ENCODE results near the gene AKAP13.
"Not testable (repeated sequence)": the region's sequence is repeated elsewhere in the genome, so short reads cannot be mapped to it uniquely, and the experiment has no call there.

The AKAP13 gene

DNA sequence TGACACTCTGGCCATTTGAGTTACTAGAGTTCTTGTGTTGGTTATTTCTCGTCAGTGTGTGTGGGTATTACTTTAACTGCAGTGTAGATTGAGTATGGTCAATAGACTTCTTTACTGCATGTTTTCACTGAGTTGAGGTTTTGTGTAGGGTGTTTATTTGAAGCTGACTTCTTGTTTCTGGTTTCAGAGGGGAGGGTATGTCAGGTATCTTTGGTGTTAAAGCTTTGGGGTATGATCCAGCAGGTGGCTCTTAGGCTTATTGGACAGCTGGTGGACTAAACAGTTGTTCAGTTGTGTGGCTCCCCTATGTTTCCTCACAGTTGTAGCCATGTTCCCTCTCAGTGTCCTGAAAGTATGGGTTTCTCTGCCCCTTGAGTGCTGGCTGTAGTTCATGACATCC lies 72.0 kb downstream of the AKAP13 start:
- no peak for DNase-seq

GRCh38 chr15:85453144-85453872 lies 72.9 kb downstream of the AKAP13 start:
- DNase-seq, result no peak

GRCh38 chr15:85454403-85454802 lies 74.0 kb downstream of the AKAP13 start:
- no peak for DNase-seq

- DNase-seq, result no peak
Observed at GRCh38 chr15:85455891-85456290, 75.5 kb downstream of the AKAP13 start.

- DNase-seq, result no peak
Observed at GRCh38 chr15:85456798-85457197, 76.4 kb downstream of the AKAP13 start.

DNA sequence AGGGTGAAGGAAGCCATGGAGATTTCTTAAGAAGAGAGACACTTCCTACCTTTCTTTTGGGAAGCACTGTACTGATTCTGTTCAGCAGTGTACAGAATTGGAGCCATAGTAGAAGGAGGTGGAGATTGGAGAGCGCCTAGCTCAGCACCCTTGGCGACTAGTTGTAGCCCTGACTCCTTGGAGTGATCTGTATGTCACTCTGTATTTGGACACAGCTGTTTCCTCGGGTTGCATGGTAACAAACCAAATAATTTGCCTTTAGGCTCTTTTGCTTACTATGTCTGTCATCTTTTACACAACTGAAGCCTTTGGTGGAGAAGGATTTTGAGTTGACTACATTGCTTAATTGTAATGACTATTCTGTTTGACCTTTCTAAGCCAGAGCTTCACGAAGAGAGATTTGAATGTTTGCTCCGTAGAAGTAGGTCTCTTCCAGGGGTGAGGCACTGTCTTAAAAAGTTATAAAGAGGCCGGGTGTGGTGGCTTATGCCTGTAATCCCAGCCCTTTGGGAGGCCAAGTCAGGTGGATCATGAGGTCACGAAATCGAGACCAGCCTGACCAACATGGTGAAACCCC lies 77.1 kb downstream of the AKAP13 start:
- DNase-seq, result no peak

DNA sequence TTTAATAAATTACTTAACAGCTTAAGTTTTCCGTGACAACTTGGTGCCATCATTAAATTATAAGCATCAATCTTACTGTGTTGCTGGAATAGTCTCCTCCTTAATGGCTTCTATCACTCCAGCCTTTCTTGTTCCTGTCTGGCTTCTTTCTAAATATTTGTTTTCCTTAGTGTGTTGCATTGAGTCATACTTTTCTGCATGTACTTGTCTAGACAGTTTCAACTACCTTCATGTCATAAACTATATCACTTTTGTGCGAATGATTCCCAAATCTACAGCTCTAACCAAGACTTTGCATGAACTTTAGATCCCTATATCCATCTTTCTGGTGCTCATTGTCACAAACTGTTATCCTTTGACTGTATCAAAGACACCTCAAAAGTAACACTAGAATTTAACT lies 78.4 kb downstream of the AKAP13 start:
- DNase-seq, result no peak

- no peak for DNase-seq
Observed at GRCh38 chr15:85462029-85462428, 81.6 kb downstream of the AKAP13 start.

- no peak for DNase-seq
Observed at GRCh38 chr15:85463276-85463892, 83.0 kb downstream of the AKAP13 start.

GRCh38 chr15:85463976-85464375 lies 83.6 kb downstream of the AKAP13 start:
- no peak for DNase-seq

GRCh38 chr15:85464471-85464870 lies 84.1 kb downstream of the AKAP13 start:
- DNase-seq, result no peak

GRCh38 chr15:85470563-85471271 lies 90.3 kb downstream of the AKAP13 start:
- no peak for DNase-seq

GRCh38 chr15:85472349-85472748 lies 91.9 kb downstream of the AKAP13 start:
- DNase-seq, result no peak

- peak; percentile 71 for DNase-seq
Observed at GRCh38 chr15:85473455-85473854, 93.1 kb downstream of the AKAP13 start.

DNA sequence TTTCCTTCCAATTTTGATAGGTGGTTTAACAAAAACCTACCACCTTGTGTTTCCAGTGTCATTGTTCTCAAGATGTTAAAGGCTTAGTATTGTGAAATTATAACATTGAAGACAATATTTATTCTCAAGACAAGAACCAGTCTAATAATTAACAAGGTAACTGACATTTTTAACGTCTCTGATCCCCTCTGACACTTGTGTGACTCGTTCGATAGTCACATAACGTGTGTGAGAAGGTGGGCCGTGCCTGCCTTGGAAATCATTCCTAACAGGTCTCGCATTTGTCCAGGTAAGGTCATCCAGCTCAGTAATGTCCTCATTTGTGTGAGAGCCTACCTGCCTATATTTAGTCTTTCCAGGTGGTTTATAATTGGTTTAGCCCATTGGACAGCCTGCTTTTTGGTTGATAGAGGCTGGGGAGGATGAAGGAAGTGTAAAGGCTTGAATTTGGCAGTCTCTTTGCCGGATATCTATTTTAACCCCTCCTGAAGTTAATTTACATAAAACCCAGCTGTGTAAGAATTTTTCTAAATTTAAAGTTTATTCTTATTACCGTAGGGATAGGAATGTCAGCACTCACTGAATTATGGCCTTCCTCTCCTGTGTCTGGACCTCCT lies 94.4 kb downstream of the AKAP13 start:
- DNase-seq, result no peak

- no peak for DNase-seq
Observed at GRCh38 chr15:85475317-85475701, 94.9 kb downstream of the AKAP13 start.

DNA sequence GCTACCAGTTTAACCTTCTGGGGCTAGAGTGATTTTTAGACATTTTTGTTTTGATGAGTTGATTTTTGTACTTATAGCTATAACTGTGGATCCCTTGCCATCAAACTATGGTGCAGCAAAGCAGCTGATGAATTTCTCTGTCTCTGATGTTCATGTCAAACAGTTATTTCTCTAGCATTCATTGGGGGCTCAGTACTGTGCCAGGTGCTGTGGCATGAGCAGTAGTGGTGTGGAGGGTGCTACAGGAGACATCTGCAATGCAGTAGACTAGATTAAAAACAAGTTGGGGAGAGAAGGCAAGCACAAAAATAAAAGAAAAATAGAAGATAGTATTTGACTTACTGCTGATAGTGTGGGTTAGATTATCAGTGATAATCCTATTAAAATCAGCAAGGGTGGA lies 95.3 kb downstream of the AKAP13 start:
- no peak for DNase-seq

DNA sequence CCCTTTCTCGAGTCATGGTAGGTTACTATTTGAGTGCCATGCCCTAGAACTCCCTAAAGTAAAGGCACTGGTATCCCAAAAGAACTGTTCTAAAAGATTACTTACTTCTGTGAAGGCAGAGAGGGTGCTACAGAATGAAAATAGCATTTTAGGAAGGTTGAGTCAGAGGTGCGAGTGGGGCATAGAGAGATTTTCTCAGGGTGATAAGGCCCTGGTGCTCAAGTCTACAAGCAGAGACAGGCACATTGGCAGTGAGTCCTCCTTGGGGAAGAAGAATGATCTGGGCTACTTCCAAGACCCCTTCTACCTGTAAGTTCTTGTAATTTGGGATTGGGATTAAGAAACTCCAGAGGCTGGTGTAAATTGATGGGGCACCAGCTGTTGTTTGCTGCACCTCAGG lies 96.7 kb downstream of the AKAP13 start:
- DNase-seq, result no peak

GRCh38 chr15:85477730-85478129 lies 97.3 kb downstream of the AKAP13 start:
- peak; percentile 36 for DNase-seq

GRCh38 chr15:85479071-85479647 lies 98.8 kb downstream of the AKAP13 start:
- peak; percentile 79 for DNase-seq

- no peak for DNase-seq
Observed at GRCh38 chr15:85480923-85481322, 100.5 kb downstream of the AKAP13 start.

DNA sequence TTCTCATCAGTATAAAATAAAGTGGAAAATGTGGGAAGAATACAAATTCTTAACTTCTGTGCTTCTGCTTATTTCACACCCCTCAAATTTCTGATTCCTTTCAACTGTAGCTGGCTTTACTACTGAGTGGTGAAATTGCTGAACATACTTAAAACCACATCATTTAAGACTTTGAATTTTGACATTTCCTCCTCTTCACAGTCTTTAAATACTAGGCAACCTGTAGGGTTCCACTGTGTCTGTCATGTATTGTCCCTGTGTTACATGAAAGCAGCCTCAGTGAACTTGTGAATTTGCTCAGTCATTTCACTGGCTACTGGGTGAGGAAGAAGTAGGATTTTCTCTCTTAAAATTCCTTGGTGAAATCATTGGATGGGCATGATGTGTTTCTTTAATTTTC lies 101.1 kb downstream of the AKAP13 start:
- not testable (repeated sequence) for DNase-seq

DNA sequence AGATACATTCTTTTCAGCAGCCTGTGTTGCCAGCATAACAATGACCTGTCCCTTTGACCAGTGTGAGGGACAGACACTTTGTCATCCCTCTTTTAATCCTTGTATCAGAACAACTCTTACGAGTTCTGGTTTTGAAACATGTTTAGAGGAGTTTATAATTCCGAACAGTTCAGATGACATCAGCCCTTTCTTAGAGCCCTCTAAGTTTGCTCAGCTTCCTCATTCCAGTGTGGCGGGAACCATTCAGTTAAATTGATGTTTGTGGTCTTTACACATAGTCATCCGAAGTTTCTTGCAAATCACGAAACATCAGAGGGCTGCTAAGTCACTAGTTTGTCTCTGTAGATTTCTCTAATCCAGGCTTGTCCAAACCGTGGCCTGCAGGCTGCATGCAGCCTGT lies 102.5 kb downstream of the AKAP13 start:
- peak; percentile 88 for DNase-seq

All from fibroblast of skin of scalp (primary cell).